Ishikawa (cell line): Measurements from ENCODE around the gene GREM1.

Experiments
- CEBPB ChIP-seq: IDR thresholded peaks from 2 replicates; pipeline ENCODE4 v1.6.1; 2012
- CREB1 ChIP-seq: IDR thresholded peaks from 2 replicates; pipeline ENCODE4 v1.6.1; 2012; ENCODE audit warnings: low read depth
- EGR1 ChIP-seq: IDR thresholded peaks from 2 replicates; pipeline ENCODE4 v1.6.1; 2012
- EP300 ChIP-seq: IDR thresholded peaks from 2 replicates; pipeline ENCODE4 v1.6.1; 2012; ENCODE audit warnings: borderline replicate concordance
- FOXM1 ChIP-seq: IDR thresholded peaks from 2 replicates; pipeline ENCODE4 v1.6.1; 2012; ENCODE audit warnings: low read depth, borderline replicate concordance
- NFIC ChIP-seq: IDR thresholded peaks from 2 replicates; pipeline ENCODE4 v1.6.1; 2012
- RAD21 ChIP-seq: IDR thresholded peaks from 2 replicates; pipeline ENCODE4 v1.6.1; 2012; ENCODE audit warnings: low read depth
- TAF1 ChIP-seq: IDR thresholded peaks from 2 replicates; pipeline ENCODE4 v1.6.1; 2012; ENCODE audit warnings: low read depth, mild to moderate bottlenecking
- TCF12 ChIP-seq: IDR thresholded peaks from 2 replicates; pipeline ENCODE4 v1.6.1; 2012; ENCODE audit warnings: low read depth
- TEAD4 ChIP-seq: IDR thresholded peaks from 2 replicates; pipeline ENCODE4 v1.6.1; 2012
- YY1 ChIP-seq: IDR thresholded peaks from 2 replicates; pipeline ENCODE4 v1.6.1; 2012; ENCODE audit warnings: low read depth
- ZBTB7A ChIP-seq: IDR thresholded peaks from 2 replicates; pipeline ENCODE4 v1.6.1; 2012; ENCODE audit warnings: low read depth
- TF ChIP-seq, protein P1 (sequence below): IDR thresholded peaks from 2 replicates; pipeline ENCODE4 v1.6.1; 2012; ENCODE audit warnings: low read depth, mild to moderate bottlenecking
- TF ChIP-seq, protein P2 (sequence below): IDR thresholded peaks from 2 replicates; pipeline ENCODE4 v1.6.1; 2012
- TF ChIP-seq, protein P3 (sequence below): IDR thresholded peaks from 2 replicates; pipeline ENCODE4 v1.6.1; 2012

Gene GREM1

DNA sequence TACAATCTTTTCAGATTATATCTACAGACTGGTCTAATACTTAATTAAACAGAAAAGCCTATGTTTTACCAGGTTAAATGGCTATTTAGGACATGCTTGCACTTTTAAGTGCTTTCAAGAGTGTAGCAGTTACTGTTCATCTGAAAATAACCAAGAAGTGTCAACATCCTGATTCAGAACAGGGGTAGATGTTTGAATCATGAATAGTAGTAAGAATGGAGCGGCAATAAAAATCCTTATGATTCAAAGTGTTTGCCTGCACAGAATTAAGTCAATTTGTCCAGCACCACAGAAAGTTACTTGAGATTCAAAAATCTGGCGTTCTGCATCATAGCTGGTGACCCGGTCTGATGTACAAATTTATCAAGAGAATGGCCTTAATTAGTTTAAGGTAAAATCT, 48.3 kb downstream of the GREM1 start:
- no peak for TF ChIP-seq CREB1
- no peak for TF ChIP-seq TAF1
- TF ChIP-seq, protein P1, sequence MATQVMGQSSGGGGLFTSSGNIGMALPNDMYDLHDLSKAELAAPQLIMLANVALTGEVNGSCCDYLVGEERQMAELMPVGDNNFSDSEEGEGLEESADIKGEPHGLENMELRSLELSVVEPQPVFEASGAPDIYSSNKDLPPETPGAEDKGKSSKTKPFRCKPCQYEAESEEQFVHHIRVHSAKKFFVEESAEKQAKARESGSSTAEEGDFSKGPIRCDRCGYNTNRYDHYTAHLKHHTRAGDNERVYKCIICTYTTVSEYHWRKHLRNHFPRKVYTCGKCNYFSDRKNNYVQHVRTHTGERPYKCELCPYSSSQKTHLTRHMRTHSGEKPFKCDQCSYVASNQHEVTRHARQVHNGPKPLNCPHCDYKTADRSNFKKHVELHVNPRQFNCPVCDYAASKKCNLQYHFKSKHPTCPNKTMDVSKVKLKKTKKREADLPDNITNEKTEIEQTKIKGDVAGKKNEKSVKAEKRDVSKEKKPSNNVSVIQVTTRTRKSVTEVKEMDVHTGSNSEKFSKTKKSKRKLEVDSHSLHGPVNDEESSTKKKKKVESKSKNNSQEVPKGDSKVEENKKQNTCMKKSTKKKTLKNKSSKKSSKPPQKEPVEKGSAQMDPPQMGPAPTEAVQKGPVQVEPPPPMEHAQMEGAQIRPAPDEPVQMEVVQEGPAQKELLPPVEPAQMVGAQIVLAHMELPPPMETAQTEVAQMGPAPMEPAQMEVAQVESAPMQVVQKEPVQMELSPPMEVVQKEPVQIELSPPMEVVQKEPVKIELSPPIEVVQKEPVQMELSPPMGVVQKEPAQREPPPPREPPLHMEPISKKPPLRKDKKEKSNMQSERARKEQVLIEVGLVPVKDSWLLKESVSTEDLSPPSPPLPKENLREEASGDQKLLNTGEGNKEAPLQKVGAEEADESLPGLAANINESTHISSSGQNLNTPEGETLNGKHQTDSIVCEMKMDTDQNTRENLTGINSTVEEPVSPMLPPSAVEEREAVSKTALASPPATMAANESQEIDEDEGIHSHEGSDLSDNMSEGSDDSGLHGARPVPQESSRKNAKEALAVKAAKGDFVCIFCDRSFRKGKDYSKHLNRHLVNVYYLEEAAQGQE = no peak
- TF ChIP-seq TEAD4 = no peak
- TF ChIP-seq EP300 = no peak
- no peak for TF ChIP-seq NFIC
- TF ChIP-seq ZBTB7A = no peak
- TF ChIP-seq FOXM1 = no peak
- TF ChIP-seq EGR1 = no peak
- TF ChIP-seq, protein P2, sequence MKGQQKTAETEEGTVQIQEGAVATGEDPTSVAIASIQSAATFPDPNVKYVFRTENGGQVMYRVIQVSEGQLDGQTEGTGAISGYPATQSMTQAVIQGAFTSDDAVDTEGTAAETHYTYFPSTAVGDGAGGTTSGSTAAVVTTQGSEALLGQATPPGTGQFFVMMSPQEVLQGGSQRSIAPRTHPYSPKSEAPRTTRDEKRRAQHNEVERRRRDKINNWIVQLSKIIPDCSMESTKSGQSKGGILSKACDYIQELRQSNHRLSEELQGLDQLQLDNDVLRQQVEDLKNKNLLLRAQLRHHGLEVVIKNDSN = no peak
- TF ChIP-seq RAD21 = no peak
- no peak for TF ChIP-seq TCF12
- no peak for TF ChIP-seq CEBPB
- TF ChIP-seq, protein P3, sequence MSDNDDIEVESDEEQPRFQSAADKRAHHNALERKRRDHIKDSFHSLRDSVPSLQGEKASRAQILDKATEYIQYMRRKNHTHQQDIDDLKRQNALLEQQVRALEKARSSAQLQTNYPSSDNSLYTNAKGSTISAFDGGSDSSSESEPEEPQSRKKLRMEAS = no peak
- TF ChIP-seq YY1 = no peak

DNA sequence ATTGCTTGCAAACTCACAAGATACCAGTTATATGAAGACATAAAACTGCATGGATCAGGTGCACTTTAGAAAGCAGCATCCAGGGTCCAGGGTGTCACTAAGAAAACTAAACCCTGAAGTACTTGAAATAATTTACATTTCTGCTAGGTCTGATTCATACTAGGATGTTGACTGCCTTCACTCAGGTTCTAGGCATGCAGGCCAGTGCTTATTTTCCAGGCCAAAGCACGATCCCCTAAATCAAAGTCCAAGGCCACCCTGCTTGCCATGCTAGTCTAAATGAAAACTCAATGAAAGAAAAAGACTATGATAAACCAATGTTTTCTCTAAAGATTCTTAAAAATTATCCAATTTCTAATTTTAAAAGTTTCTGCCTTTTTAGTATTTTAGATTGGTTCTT, 49.4 kb downstream of the GREM1 start:
- TF ChIP-seq ZBTB7A (no peak), EGR1 (no peak), TCF12 (no peak), NFIC (no peak), TEAD4 (no peak), YY1 (no peak), FOXM1 (no peak), RAD21 (no peak), EP300 (no peak), TAF1 (no peak), CREB1 (no peak), CEBPB (no peak)
- TF ChIP-seq, protein P2 = no peak
- TF ChIP-seq, protein P3 = no peak
- TF ChIP-seq, protein P1 = no peak

DNA sequence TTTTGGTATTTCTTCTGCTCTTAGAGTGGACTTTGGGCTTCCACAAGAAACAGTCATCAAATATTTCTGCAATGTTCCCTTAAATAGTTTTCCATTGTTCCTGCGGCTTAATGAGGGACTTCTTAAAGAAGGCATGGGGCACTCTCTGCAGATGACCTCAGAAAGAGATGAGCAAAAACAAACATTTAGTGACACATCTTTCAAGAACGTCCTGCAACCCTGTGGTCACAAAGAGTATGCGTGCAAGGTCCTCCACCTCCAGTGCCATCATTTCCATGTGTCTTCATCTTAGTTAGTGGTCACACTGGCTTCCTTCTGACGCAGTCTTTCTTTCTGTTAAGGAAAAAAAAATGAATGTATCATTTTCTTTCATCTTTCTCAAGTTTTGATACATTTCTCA, 56.2 kb downstream of the GREM1 start:
- TF ChIP-seq TEAD4 (no peak), ZBTB7A (no peak), RAD21 (no peak), CEBPB (no peak), TAF1 (no peak), CREB1 (no peak), EGR1 (no peak), FOXM1 (no peak), NFIC (no peak), TCF12 (no peak)
- TF ChIP-seq, protein P3 = no peak
- TF ChIP-seq, protein P2 = no peak

DNA sequence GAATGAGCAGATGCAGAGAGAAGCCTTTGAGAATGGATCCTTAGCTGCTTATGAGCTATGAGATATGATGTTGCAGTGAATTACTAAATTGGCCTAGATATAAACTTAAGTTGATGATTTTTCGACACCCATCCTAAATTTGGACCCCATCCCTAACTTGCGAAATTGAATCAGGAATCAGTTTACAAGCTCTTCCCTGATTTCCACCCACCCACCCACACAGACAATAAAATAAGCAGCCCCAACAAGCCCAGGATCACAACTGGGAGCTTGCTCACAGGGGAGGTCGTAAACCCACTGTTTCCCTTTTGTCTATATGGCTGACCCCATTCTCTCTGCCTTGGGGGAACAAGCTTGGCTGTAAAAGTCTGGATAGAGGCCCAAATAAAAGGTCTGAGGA, 57.3 kb downstream of the GREM1 start:
- TF ChIP-seq ZBTB7A = no peak
- TF ChIP-seq TCF12 = no peak
- TF ChIP-seq, protein P2 = no peak
- TF ChIP-seq, protein P1 = no peak
- TF ChIP-seq, protein P3 = no peak
- TF ChIP-seq NFIC = no peak
- no peak for TF ChIP-seq CREB1
- no peak for TF ChIP-seq TAF1
- TF ChIP-seq TEAD4 = no peak
- no peak for TF ChIP-seq RAD21
- TF ChIP-seq FOXM1 = no peak
- no peak for TF ChIP-seq EGR1
- no peak for TF ChIP-seq YY1
- TF ChIP-seq CEBPB = no peak
